HepG2 (cell line): ENCODE measurements around the gene ACADS.

Experiments used
- EHMT2 ChIP-seq: fragments of 200-600 bp; sonication (generic); IDR thresholded peaks from 2 replicates; pipeline ENCODE4 v1.7.0; 2017; ENCODE audit warnings: antibody characterized with exemption, low read depth, low read length, borderline replicate concordance
- ZNF264 ChIP-seq: sonication (generic); formaldehyde crosslinking; IDR thresholded peaks from 2 replicates; pipeline ENCODE4 v1.4.0; 2020; ENCODE audit warnings: missing genetic modification reagents
- ZNF704 ChIP-seq: sonication (generic); formaldehyde crosslinking; IDR thresholded peaks from 2 replicates; pipeline ENCODE4 v1.8.1; 2023; ENCODE audit warnings: mild to moderate bottlenecking, inconsistent platforms, moderate library complexity, missing genetic modification reagents, borderline replicate concordance
- TF ChIP-seq, protein P1 (sequence below): sonication (generic); IDR thresholded peaks from 2 replicates; pipeline ENCODE4 v1.6.1; 2016; ENCODE audit warnings: low read depth, borderline replicate concordance

DNA sequence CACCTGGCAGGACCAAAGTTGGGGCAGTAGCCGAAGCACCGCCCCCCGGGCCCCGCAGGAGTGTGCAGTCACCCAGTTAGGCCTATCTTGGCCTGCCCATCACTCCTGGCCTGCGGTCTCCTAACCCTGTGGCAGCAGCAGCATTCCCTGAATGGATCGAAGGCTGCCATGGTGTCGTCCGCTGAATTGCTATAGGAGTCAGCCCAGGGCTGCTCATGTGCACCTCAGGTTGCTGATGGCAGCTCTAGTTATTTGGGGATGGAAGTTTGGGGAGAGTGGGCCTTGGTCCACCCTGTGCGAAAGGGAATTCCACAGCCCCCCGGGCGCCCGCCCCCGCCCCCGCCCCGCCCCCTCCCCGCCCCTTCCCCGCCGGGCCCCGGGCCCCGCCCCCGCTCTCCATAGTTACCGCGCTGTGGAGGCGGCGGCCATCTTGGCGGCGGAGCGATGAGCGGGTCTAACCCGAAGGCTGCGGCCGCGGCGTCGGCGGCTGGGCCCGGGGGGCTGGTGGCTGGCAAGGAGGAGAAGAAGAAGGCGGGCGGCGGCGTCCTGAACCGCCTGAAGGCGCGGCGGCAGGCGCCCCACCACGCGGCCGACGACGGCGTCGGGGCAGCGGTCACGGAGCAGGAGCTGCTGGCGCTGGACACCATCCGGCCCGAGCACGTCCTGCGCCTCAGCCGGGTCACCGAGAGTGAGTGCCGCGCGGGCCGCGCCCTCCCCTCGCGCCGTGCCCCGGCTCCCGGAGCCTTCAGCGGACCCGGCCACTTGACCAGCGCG is 15.4 kb upstream of the ACADS start, which contains the start of gene UNC119B:
- TF ChIP-seq ZNF704 (CRISPR knock-in tag) (no peak), ZNF264 (CRISPR knock-in tag) (no peak), EHMT2 (no peak)
- TF ChIP-seq, protein P1, sequence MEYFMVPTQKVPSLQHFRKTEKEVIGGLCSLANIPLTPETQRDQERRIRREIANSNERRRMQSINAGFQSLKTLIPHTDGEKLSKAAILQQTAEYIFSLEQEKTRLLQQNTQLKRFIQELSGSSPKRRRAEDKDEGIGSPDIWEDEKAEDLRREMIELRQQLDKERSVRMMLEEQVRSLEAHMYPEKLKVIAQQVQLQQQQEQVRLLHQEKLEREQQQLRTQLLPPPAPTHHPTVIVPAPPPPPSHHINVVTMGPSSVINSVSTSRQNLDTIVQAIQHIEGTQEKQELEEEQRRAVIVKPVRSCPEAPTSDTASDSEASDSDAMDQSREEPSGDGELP = no peak
